SK-N-SH treated with all-trans-retinoic acid at 6 μM for 48 hours (cell line): Measurements from ENCODE around the gene KCNMB2.

ENCODE experiments used
- ATAC-seq: fragments of 200-7000 bp; cut with Tn5 transposase; 3 replicates; pipeline ENCODE4 v1.9.1; 2020; ENCODE audit warnings: mild to moderate bottlenecking, moderate library complexity
- ARNTL ChIP-seq: fragments of 450-650 bp; formaldehyde crosslinking; IDR thresholded peaks from 2 replicates; pipeline ENCODE4 v1.5.0; 2020; ENCODE audit warnings: low read depth, mild to moderate bottlenecking, moderate library complexity, borderline replicate concordance
- BACH2 ChIP-seq: fragments of 250-450 bp; sonication (Bioruptor Pico); IDR thresholded peaks from 2 replicates; pipeline ENCODE4 v1.9.0; 2021; ENCODE audit warnings: mild to moderate bottlenecking, borderline replicate concordance
- CREB5 ChIP-seq: fragments of 250-450 bp; sonication (Bioruptor Pico); IDR thresholded peaks from 2 replicates; pipeline ENCODE4 v1.5.1; 2020; ENCODE audit warnings: low read depth, mild to moderate bottlenecking, moderate library complexity
- CSDC2 ChIP-seq: fragments of 250-450 bp; sonication (Bioruptor Pico); IDR thresholded peaks from 2 replicates; pipeline ENCODE4 v1.5.0; 2020; ENCODE audit warnings: mild to moderate bottlenecking, moderate library complexity
- ESRRG ChIP-seq: fragments of 250-450 bp; sonication (Bioruptor Pico); IDR thresholded peaks from 2 replicates; pipeline ENCODE4 v1.6.1; 2021; ENCODE audit warnings: mild to moderate bottlenecking
- GLIS3 ChIP-seq: fragments of 250-450 bp; sonication (Bioruptor Pico); IDR thresholded peaks from 2 replicates; pipeline ENCODE4 v1.5.0; 2020; ENCODE audit warnings: mild to moderate bottlenecking, moderate library complexity
- ISL1 ChIP-seq: fragments of 250-450 bp; sonication (Bioruptor Pico); IDR thresholded peaks from 2 replicates; pipeline ENCODE4 v2.1.2; 2022; ENCODE audit warnings: mild to moderate bottlenecking, moderate library complexity
- OSR1 ChIP-seq: fragments of 250-450 bp; sonication (Bioruptor Pico); IDR thresholded peaks from 2 replicates; pipeline ENCODE4 v1.8.0; 2022; ENCODE audit warnings: moderate library complexity, mild to moderate bottlenecking, inconsistent platforms
- PATZ1 ChIP-seq: fragments of 250-450 bp; sonication (Bioruptor Pico); IDR thresholded peaks from 2 replicates; pipeline ENCODE4 v1.8.0; 2020; ENCODE audit warnings: mild to moderate bottlenecking, moderate library complexity, borderline replicate concordance
- POU6F1 ChIP-seq: fragments of 250-450 bp; sonication (Bioruptor Pico); IDR thresholded peaks from 2 replicates; pipeline ENCODE4 v1.8.0; 2021; ENCODE audit warnings: low read depth, mild to moderate bottlenecking, moderate library complexity, borderline replicate concordance
- PPARA ChIP-seq: fragments of 250-450 bp; sonication (Bioruptor Pico); IDR thresholded peaks from 2 replicates; pipeline ENCODE4 v1.5.0; 2020; ENCODE audit warnings: mild to moderate bottlenecking, borderline replicate concordance
- RARB ChIP-seq: fragments of 250-450 bp; sonication (Bioruptor Pico); IDR thresholded peaks from 2 replicates; pipeline ENCODE4 v1.8.0; 2021; ENCODE audit warnings: mild to moderate bottlenecking, moderate library complexity
- SNAI2 ChIP-seq: fragments of 250-450 bp; sonication (Bioruptor Pico); IDR thresholded peaks from 2 replicates; pipeline ENCODE4 v1.5.0; 2020; ENCODE audit warnings: mild to moderate bottlenecking, moderate library complexity
- TCF4 ChIP-seq: fragments of 250-450 bp; sonication (Bioruptor Pico); IDR thresholded peaks from 2 replicates; pipeline ENCODE4 v1.8.0; 2021; ENCODE audit warnings: mild to moderate bottlenecking, moderate library complexity, borderline replicate concordance
- TOX ChIP-seq: fragments of 250-450 bp; sonication (Bioruptor Pico); IDR thresholded peaks from 2 replicates; pipeline ENCODE4 v1.8.0; 2021; ENCODE audit warnings: mild to moderate bottlenecking, moderate library complexity, borderline replicate concordance
- ZC3H10 ChIP-seq: fragments of 250-450 bp; sonication (Bioruptor Pico); IDR thresholded peaks from 2 replicates; pipeline ENCODE4 v1.5.1; 2021; ENCODE audit warnings: mild to moderate bottlenecking, moderate library complexity
- ZFP3 ChIP-seq: fragments of 250-450 bp; sonication (Bioruptor Pico); IDR thresholded peaks from 2 replicates; pipeline ENCODE4 v1.5.0; 2020; ENCODE audit warnings: mild to moderate bottlenecking, moderate library complexity
- ZFP30 ChIP-seq: fragments of 450-650 bp; formaldehyde crosslinking; IDR thresholded peaks from 2 replicates; pipeline ENCODE4 v1.5.0; 2022; ENCODE audit warnings: mild to moderate bottlenecking, moderate library complexity
- ZNF565 ChIP-seq: fragments of 450-650 bp; formaldehyde crosslinking; conservative IDR thresholded peaks from 2 replicates; pipeline ENCODE4 v1.5.0; 2020; ENCODE audit warnings: low read depth, mild to moderate bottlenecking, moderate library complexity
- ZNF70 ChIP-seq: fragments of 450-650 bp; formaldehyde crosslinking; IDR thresholded peaks from 2 replicates; pipeline ENCODE4 v1.5.0; 2020; ENCODE audit warnings: mild to moderate bottlenecking, moderate library complexity
- ZNF8 ChIP-seq: fragments of 450-650 bp; formaldehyde crosslinking; IDR thresholded peaks from 2 replicates; pipeline ENCODE4 v1.5.0; 2020; ENCODE audit warnings: mild to moderate bottlenecking, moderate library complexity
- TF ChIP-seq, protein P1 (sequence below): fragments of 250-450 bp; sonication (Bioruptor Pico); IDR thresholded peaks from 2 replicates; pipeline ENCODE4 v1.5.0; 2020; ENCODE audit warnings: mild to moderate bottlenecking, moderate library complexity

Gene KCNMB2

DNA sequence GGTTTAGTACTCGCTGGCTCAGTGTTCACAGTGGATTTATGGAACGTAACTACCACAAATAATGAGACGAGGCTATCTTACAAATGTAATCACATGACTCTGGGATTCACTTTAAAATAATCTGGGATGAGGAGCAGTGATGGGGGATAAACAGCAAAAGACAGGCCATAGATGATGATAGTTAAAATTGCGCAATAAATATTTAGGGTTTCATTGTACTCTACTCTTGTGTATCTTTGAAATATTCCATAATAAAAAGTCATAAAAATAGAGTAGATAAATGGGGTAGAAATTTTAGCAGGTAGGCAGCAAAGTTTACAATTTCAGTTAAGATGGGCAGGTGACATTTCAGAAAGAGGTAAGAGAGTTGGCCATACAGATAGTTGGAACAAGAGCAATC lies 196.6 kb downstream of the KCNMB2 start:
- TF ChIP-seq TCF4 (CRISPR knock-in tag): no peak
- no peak for TF ChIP-seq RARB (CRISPR knock-in tag)
- no peak for TF ChIP-seq TOX (CRISPR knock-in tag)
- no peak for TF ChIP-seq PATZ1 (CRISPR knock-in tag)
- no peak for TF ChIP-seq ZNF70 (CRISPR knock-in tag)
- TF ChIP-seq GLIS3 (CRISPR knock-in tag): no peak
- TF ChIP-seq SNAI2 (CRISPR knock-in tag): no peak
- TF ChIP-seq ZNF565 (CRISPR knock-in tag): no peak
- TF ChIP-seq PPARA (CRISPR knock-in tag): no peak
- no peak for TF ChIP-seq BACH2 (CRISPR knock-in tag)
- no peak for TF ChIP-seq ZNF8 (CRISPR knock-in tag)
- TF ChIP-seq ZFP3: no peak
- TF ChIP-seq ARNTL (CRISPR knock-in tag): no peak
- no peak for TF ChIP-seq CSDC2
- TF ChIP-seq OSR1: no peak
- no peak for TF ChIP-seq ZFP30
- TF ChIP-seq ESRRG: no peak
- no peak for TF ChIP-seq ISL1 (CRISPR knock-in tag)
- TF ChIP-seq POU6F1: no peak
- no peak for ATAC-seq

- no peak for ATAC-seq
These were observed 198.9 kb downstream of the KCNMB2 start for GRCh38 chr3:178735032-178735674.

More at GRCh38 chr3:178735032-178735674, 198.9 kb downstream of the KCNMB2 start:
- TF ChIP-seq CSDC2 (no peak), SNAI2 (CRISPR knock-in tag) (no peak), ZFP3 (no peak), ZNF565 (CRISPR knock-in tag) (no peak), GLIS3 (CRISPR knock-in tag) (no peak), PATZ1 (CRISPR knock-in tag) (no peak), PPARA (CRISPR knock-in tag) (no peak), ZC3H10 (CRISPR knock-in tag) (no peak), ZFP30 (no peak), ISL1 (CRISPR knock-in tag) (no peak), BACH2 (CRISPR knock-in tag) (no peak), TOX (CRISPR knock-in tag) (no peak), TCF4 (CRISPR knock-in tag) (no peak), RARB (CRISPR knock-in tag) (no peak), CREB5 (CRISPR knock-in tag) (no peak)
- TF ChIP-seq, protein P1, sequence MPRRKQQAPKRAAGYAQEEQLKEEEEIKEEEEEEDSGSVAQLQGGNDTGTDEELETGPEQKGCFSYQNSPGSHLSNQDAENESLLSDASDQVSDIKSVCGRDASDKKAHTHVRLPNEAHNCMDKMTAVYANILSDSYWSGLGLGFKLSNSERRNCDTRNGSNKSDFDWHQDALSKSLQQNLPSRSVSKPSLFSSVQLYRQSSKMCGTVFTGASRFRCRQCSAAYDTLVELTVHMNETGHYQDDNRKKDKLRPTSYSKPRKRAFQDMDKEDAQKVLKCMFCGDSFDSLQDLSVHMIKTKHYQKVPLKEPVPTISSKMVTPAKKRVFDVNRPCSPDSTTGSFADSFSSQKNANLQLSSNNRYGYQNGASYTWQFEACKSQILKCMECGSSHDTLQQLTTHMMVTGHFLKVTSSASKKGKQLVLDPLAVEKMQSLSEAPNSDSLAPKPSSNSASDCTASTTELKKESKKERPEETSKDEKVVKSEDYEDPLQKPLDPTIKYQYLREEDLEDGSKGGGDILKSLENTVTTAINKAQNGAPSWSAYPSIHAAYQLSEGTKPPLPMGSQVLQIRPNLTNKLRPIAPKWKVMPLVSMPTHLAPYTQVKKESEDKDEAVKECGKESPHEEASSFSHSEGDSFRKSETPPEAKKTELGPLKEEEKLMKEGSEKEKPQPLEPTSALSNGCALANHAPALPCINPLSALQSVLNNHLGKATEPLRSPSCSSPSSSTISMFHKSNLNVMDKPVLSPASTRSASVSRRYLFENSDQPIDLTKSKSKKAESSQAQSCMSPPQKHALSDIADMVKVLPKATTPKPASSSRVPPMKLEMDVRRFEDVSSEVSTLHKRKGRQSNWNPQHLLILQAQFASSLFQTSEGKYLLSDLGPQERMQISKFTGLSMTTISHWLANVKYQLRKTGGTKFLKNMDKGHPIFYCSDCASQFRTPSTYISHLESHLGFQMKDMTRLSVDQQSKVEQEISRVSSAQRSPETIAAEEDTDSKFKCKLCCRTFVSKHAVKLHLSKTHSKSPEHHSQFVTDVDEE (CRISPR knock-in tag): no peak
